GM08714 (cell line): ENCODE results near the gene TTC39B.
"Not testable (repeated sequence)": the region's sequence is repeated elsewhere in the genome, so short reads cannot be mapped to it uniquely, and the experiment has no call there.

Experiments used
- H3K4me3 ChIP-seq: fragments of 200-500 bp; sonication (Bioruptor generic); 2 replicates; pipeline ENCODE4 v1.5.1; 2014; ENCODE audit warnings: mild to moderate bottlenecking, low read length, inconsistent platforms
- ZNF274 ChIP-seq: IDR thresholded peaks from 2 replicates; pipeline ENCODE4 v1.6.1; 2012; ENCODE audit warnings: mild to moderate bottlenecking, low read depth, low read length

Gene TTC39B

GRCh38 chr9:15306757-15307522 lies at the start of gene TTC39B:
Gene TTC39B, minus strand, starts transcription at chr9:15307216. Its CDS starts 91 bp downstream, at chr9:15307125.
- H3K4me3 ChIP-seq, result peak within 1 kb of the TSS; percentile 68
- TF ChIP-seq ZNF274, result no peak

- TF ChIP-seq ZNF274, result no peak
- no peak overlapping the region for H3K4me3 ChIP-seq
Measured at GRCh38 chr9:15355669-15356068, 48.7 kb upstream of the TTC39B start.

- H3K4me3 ChIP-seq, result no peak overlapping the region
- no peak for TF ChIP-seq ZNF274
Measured at GRCh38 chr9:15354713-15355112, 47.7 kb upstream of the TTC39B start.

GRCh38 chr9:15353892-15354291 lies 46.9 kb upstream of the TTC39B start:
- no peak for TF ChIP-seq ZNF274
- H3K4me3 ChIP-seq, result no peak overlapping the region

GRCh38 chr9:15352306-15352705 lies 45.3 kb upstream of the TTC39B start:
- no peak for TF ChIP-seq ZNF274
- no peak overlapping the region for H3K4me3 ChIP-seq

- H3K4me3 ChIP-seq, result no peak overlapping the region
- no peak for TF ChIP-seq ZNF274
Measured at GRCh38 chr9:15349892-15350761, 43.1 kb upstream of the TTC39B start.

GRCh38 chr9:15346837-15347236 lies 39.8 kb upstream of the TTC39B start:
- TF ChIP-seq ZNF274, result no peak

GRCh38 chr9:15344191-15344590 lies 37.2 kb upstream of the TTC39B start:
- no peak for TF ChIP-seq ZNF274
- H3K4me3 ChIP-seq, result no peak overlapping the region

More at GRCh38 chr9:15346837-15347236, 39.8 kb upstream of the TTC39B start:
- no peak overlapping the region for H3K4me3 ChIP-seq

- no peak overlapping the region for H3K4me3 ChIP-seq
- TF ChIP-seq ZNF274, result no peak
Measured at GRCh38 chr9:15333376-15333881, 26.4 kb upstream of the TTC39B start.

- TF ChIP-seq ZNF274, result no peak
- no peak overlapping the region for H3K4me3 ChIP-seq
Measured at GRCh38 chr9:15332939-15333338, 25.9 kb upstream of the TTC39B start.

- TF ChIP-seq ZNF274, result no peak
- no peak overlapping the region for H3K4me3 ChIP-seq
Measured at GRCh38 chr9:15329539-15330109, 22.6 kb upstream of the TTC39B start.

- no peak for TF ChIP-seq ZNF274
- no peak overlapping the region for H3K4me3 ChIP-seq
Measured at GRCh38 chr9:15328946-15329345, 21.9 kb upstream of the TTC39B start.

- H3K4me3 ChIP-seq, result not testable (repeated sequence)
Measured at GRCh38 chr9:15322695-15323094, 15.7 kb upstream of the TTC39B start.

- not testable (repeated sequence) for H3K4me3 ChIP-seq
Measured at GRCh38 chr9:15319661-15320060, 12.6 kb upstream of the TTC39B start.
